Gastroesophageal sphincter (tissue), 4 donors: ENCODE measurements around the gene VSTM2B. TPM values are rescaled to one million over a fixed set of nuclear protein-coding genes. Genes with fewer than 3 reads are reported as not detected.

Source experiments
- ATAC-seq: fragments of 150-250 bp; one replicate; pipeline ENCODE4 v1.9.1; 2016; ENCODE audit warnings: mild to moderate bottlenecking, moderate library complexity
- H3K27ac ChIP-seq, 4 donors: fragments of 200-600 bp; sonication (generic) in 3 of 4; 1 replicate in 3 of 4; 2 replicates in 1 of 4; pipeline ENCODE4 v1.5.1; 2016 to 2019
- H3K27me3 ChIP-seq: fragments of 200-600 bp; sonication (generic); one replicate; pipeline ENCODE4 v1.5.1; 2019
- H3K36me3 ChIP-seq, 2 donors: fragments of 200-600 bp; sonication (generic); one replicate each; pipeline ENCODE4 v1.5.1; 2019; ENCODE audit warnings: control low read depth in 1 of 2
- H3K4me1 ChIP-seq, 3 donors: fragments of 200-600 bp; sonication (generic); 1 replicate in 2 of 3; 2 replicates in 1 of 3; pipeline ENCODE4 v1.5.1; 2016 to 2019; ENCODE audit warnings: control low read depth in 2 of 3
- H3K4me3 ChIP-seq, 2 donors: fragments of 200-600 bp; sonication (generic); one replicate each; pipeline ENCODE4 v1.5.1; 2019; ENCODE audit warnings: mild to moderate bottlenecking in 1 of 2, moderate library complexity in 1 of 2
- H3K9me3 ChIP-seq, 3 donors: fragments of 200-600 bp; sonication (generic); one replicate each; pipeline ENCODE4 v1.5.1; 2017 to 2019; ENCODE audit warnings: control low read depth in 2 of 3
- CTCF ChIP-seq, 4 experiments: fragments of 200-600 bp in 2 of 4; fragments of 450-650 bp in 2 of 4; sonication (generic) in 1 of 4; IDR thresholded peaks; one replicate each; pipeline ENCODE4 v1.5.1; 2017 to 2019; ENCODE audit warnings: antibody characterized with exemption in 4 of 4, mild to moderate bottlenecking in 2 of 4, moderate library complexity in 2 of 4
- EP300 ChIP-seq: sonication (generic); formaldehyde crosslinking; IDR thresholded peaks from one replicate; pipeline ENCODE4 v1.6.1; 2017; ENCODE audit warnings: antibody characterized with exemption, mild to moderate bottlenecking
- POLR2A ChIP-seq, 2 donors: fragments of 450-650 bp; IDR thresholded peaks; one replicate each; pipeline ENCODE4 v1.6.1; 2017; ENCODE audit warnings: antibody characterized with exemption in 2 of 2, mild to moderate bottlenecking in 2 of 2, moderate library complexity in 1 of 2
- POLR2AphosphoS5 ChIP-seq: sonication (generic); formaldehyde crosslinking; IDR thresholded peaks from one replicate; pipeline ENCODE4 v1.6.1; 2017; ENCODE audit warnings: antibody characterized with exemption
- WGBS, 2 donors: methylation state at CpG; one replicate each; pipeline ENCODE4 v1.1.5; 2018; ENCODE audit warnings: low coverage in 1 of 2; 5-methylcytosine and 5-hydroxymethylcytosine counted together
- total RNA-seq, 4 donors: library from RNA; depleted of rRNA; stranded (reverse); fragments of >200 nt; gene quantifications; one replicate each; pipeline ENCODE4 v1.1.0, GENCODE V29; 2016

The VSTM2B gene
- total RNA-seq, 4 donors from 2014 or later, result 0.40 TPM; not detected in 3

- H3K36me3 ChIP-seq, result no peaks in the 10 kb centered on the region
- H3K9me3 ChIP-seq, result peaks cover 0 to 12% (median 0%) of the 10 kb centered on the region in 3 donors
- TF ChIP-seq POLR2A (IDR thresholded peaks at IDR 0.05), result no peak
- no peak for TF ChIP-seq POLR2AphosphoS5
- no peak for TF ChIP-seq CTCF (IDR thresholded peaks at IDR 0.05)
- no peak for TF ChIP-seq EP300
- no peak overlapping the region for H3K4me3 ChIP-seq
- H3K4me1 ChIP-seq, result no peaks in the 10 kb centered on the region
- ATAC-seq, result no peak
- WGBS, 2 donors, result 90 to 91% methylated on average over 2 of the region's 2 CpGs
- peaks cover 59% of the 10 kb centered on the region for H3K27me3 ChIP-seq
- H3K27ac ChIP-seq, result no peak overlapping the region
Observed at GRCh38 chr19:29588095-29588494, 62.3 kb downstream of the VSTM2B start.

GRCh38 chr19:29590278-29590677 lies 64.5 kb downstream of the VSTM2B start:
- no peaks in the 10 kb centered on the region for H3K4me1 ChIP-seq
- no peak overlapping the region for H3K27ac ChIP-seq
- H3K9me3 ChIP-seq, result peaks cover 0 to 2% (median 0%) of the 10 kb centered on the region in 3 donors
- TF ChIP-seq POLR2AphosphoS5, result no peak
- TF ChIP-seq POLR2A (IDR thresholded peaks at IDR 0.05), result no peak
- no peak for TF ChIP-seq EP300
- no peak for TF ChIP-seq CTCF (IDR thresholded peaks at IDR 0.05)
- 28% methylated on average over 2 of the region's 5 CpGs; no CpG with 5 or more reads in 1 of the 2 donors for whole genome bisulfite sequencing, 2 donors
- ATAC-seq, result no peak
- H3K4me3 ChIP-seq, result no peak overlapping the region
- H3K36me3 ChIP-seq, result no peaks in the 10 kb centered on the region
- H3K27me3 ChIP-seq, result peaks cover 75% of the 10 kb centered on the region

GRCh38 chr19:29591670-29592069 lies 65.9 kb downstream of the VSTM2B start:
- Histone ChIP-seq H3K9me3 (no peaks in the 10 kb centered on the region), H3K36me3 (no peaks in the 10 kb centered on the region), H3K4me1 (no peaks in the 10 kb centered on the region), H3K27ac (no peak overlapping the region), H3K27me3 (peaks cover 89% of the 10 kb centered on the region), H3K4me3 (no peak overlapping the region)
- no peak for TF ChIP-seq EP300
- TF ChIP-seq CTCF (IDR thresholded peaks at IDR 0.05), result no peak
- TF ChIP-seq POLR2A (IDR thresholded peaks at IDR 0.05), result no peak
- TF ChIP-seq POLR2AphosphoS5, result no peak
- no CpG with 5 or more reads among the region's 3 CpGs for WGBS, 2 donors
- no peak for ATAC-seq

- Histone ChIP-seq H3K9me3 (no peaks in the 10 kb centered on the region), H3K36me3 (no peaks in the 10 kb centered on the region), H3K27ac (no peak overlapping the region), H3K4me3 (no peak overlapping the region), H3K27me3 (peaks cover 88% of the 10 kb centered on the region), H3K4me1 (no peaks in the 10 kb centered on the region)
- ATAC-seq, result no peak
- TF ChIP-seq POLR2AphosphoS5 (no peak), EP300 (no peak), CTCF (IDR thresholded peaks at IDR 0.05) (no peak), POLR2A (IDR thresholded peaks at IDR 0.05) (no peak)
- WGBS, 2 donors, result 61 to 80% methylated on average over 3 to 5 of the region's 6 CpGs
Observed at GRCh38 chr19:29593869-29594268, 68.1 kb downstream of the VSTM2B start.

GRCh38 chr19:29596080-29596727 lies 70.4 kb downstream of the VSTM2B start:
- no peaks in the 10 kb centered on the region for H3K36me3 ChIP-seq
- TF ChIP-seq POLR2A (IDR thresholded peaks at IDR 0.05), result no peak
- TF ChIP-seq POLR2AphosphoS5, result no peak
- no peak for TF ChIP-seq CTCF (IDR thresholded peaks at IDR 0.05)
- H3K4me1 ChIP-seq, result no peaks in the 10 kb centered on the region
- H3K27ac ChIP-seq, result no peak overlapping the region
- ATAC-seq, result no peak
- H3K27me3 ChIP-seq, result peaks cover 77% of the 10 kb centered on the region
- no peak overlapping the region for H3K4me3 ChIP-seq
- 14 to 41% methylated on average over 2 to 5 of the region's 10 CpGs for WGBS, 2 donors
- H3K9me3 ChIP-seq, result no peaks in the 10 kb centered on the region
